HG02763 (cell line): ENCODE results near the gene FAM161B.
"Not testable (repeated sequence)": the region's sequence is repeated elsewhere in the genome, so short reads cannot be mapped to it uniquely, and the experiment has no call there.

Experiments used
- ATAC-seq: cut with Tn5 transposase; IDR thresholded peaks from one replicate; pipeline ENCODE4 v1.9.1; 2021; ENCODE audit warnings: mild to moderate bottlenecking, moderate library complexity; ENCODE audit not compliant: unreplicated experiment

The FAM161B gene

GRCh38 chr14:73944432-73945158, 5.3 kb downstream of the FAM161B start:
- ATAC-seq: no peak

- ATAC-seq: no peak
Observed at GRCh38 chr14:73943083-73943482, 6.8 kb downstream of the FAM161B start.

DNA sequence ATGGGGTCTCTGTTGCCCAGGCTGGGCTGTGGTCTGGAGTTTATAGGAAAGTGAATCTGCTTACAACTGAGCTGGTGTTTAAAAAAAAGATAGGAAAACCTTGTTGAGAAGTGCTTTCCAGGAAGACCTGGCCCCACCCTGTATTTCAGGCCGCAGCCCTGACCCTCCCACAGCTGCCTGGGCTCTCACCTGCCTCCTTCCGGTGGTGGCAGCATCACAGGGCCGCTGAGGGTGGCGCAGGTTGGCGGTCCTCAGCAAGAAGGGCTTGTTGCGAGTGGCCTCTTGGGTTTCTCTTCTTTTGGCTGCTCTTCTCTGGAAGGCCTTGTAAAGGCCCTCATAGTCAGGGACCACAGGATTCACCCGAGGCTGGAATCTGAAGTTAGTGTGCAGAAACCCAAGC, 7.7 kb downstream of the FAM161B start:
- no peak for ATAC-seq

DNA sequence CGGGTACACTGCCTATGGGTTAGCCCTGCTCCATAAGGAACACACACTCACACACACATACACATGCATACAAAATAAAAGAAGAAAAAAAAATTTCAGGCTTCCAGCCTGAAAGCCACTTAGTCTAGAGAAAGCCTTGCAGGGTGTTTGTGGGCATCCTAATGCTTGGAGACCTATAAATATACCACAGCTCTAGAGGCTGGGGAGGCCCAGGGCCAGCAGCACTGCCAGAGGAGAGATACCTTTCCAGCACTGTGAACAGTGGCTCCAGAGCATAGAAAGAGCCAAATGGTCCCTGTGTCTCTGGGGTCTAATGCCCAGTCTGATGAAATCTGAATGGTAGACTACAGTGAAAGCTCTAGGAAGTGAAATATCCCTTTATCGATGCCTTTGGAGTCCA, 12.9 kb downstream of the FAM161B start:
- ATAC-seq: no peak

DNA sequence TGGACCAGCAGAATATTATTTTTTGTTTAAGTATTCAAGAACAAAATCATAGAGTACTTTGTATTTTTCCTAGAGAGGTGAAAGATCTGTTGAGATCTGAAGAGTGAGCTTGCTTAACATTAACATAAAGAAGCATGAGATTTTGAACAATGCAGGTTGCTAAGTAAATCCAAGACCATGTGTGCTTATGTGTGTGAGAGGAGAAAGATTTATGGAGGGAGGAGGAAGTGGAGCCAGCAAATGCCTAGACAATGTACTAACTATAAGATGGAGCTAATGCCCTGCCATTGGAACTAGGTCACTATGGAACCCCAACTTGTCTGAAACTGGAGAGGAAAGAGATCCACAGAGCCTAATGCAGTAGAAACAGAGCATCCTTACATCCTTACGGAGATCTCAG, 13.3 kb downstream of the FAM161B start:
- no peak for ATAC-seq

GRCh38 chr14:73935666-73936065, 14.2 kb downstream of the FAM161B start:
- ATAC-seq: no peak

- no peak for ATAC-seq
Observed at GRCh38 chr14:73924337-73924736, 25.6 kb downstream of the FAM161B start.

DNA sequence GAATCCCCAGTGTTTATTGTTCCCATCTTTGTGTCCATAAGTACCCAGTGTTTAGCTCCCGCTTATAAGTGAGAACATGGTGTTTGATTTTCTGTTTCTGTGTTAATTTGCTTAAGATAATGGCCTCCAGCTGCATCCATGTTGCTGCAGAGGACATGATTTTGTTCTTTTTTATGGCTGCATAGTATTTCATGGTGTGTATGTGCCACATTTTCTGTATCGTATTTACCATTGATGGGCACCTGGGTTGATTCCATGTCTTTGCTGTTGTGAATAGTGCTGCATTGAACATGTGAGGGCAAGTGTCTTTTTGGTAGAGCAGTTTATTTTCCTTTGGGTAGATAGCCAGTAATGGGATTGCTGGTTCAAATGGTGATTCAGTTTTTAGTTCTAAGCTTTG, 30.4 kb downstream of the FAM161B start:
- ATAC-seq: not testable (repeated sequence)

DNA sequence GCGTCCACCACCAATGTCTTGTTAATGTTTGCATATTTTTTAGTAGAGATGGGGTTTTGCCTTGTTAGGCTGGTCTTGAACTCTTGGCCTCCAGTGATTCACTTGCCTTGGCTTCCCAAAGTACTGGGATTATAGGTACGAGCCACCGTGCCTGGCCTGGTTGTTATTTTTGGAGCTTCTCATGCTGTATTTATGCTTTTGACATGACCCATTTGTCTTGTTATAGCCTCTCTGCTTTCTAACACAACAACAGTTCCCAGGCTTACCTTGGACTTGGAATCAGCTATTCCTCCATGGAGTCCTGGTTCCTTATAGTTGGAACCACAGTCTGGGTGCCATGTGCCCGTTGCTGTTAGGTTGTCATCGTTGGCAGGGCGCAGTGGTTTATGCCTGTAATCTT, 33.6 kb downstream of the FAM161B start:
- ATAC-seq: no peak

DNA sequence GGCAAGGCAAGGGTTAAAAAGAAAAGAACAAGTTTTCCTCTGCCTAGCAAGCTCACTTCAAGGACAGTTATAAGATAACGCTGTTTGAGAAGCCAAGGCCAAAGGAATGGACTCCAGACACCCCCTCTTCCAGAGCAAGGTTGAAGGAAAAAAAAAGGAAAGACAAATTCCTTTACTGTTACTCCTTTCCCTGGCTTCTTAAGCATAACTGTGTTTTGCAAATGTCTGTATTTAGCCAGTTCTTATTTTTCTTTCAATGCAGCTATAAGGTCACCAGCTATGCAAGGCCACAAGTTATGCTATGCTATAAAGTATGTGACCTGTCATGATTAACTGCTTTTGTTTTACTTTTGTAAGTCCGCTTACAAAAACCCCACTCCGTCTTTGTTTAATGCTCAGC, 36.6 kb downstream of the FAM161B start:
- no peak for ATAC-seq

GRCh38 chr14:73909681-73910080, 40.2 kb downstream of the FAM161B start:
- ATAC-seq: no peak

- ATAC-seq: no peak
Observed at GRCh38 chr14:73903028-73903427, 46.9 kb downstream of the FAM161B start.

GRCh38 chr14:73896521-73896920, 53.4 kb downstream of the FAM161B start:
- no peak for ATAC-seq

GRCh38 chr14:73895939-73896338, 54.0 kb downstream of the FAM161B start:
- ATAC-seq: no peak

DNA sequence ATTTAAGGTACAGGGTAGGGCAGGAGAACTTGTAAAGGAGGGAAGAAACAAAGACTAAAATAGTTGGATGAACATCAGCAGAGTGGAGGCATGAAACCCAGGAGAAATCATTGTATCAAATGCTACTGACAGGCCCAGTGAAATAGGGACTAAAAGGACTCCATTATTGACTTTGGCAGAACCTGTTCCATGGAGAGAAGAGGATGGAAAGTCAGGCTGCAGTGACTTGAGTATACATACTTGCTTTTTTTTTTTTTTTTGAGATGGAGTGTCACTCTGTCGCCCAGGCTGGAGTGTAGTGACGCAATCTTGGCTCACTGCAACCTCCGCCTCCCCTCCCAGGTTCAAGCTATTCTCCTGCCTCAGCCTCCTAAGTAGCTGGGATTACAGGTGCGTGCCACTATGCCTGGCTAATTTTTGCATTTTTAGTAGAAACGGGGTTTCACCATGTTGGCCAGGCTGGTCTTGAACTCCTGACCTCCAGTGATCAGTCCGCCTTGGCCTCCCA, 55.7 kb downstream of the FAM161B start:
- ATAC-seq: not testable (repeated sequence)

GRCh38 chr14:73889376-73889775, 60.5 kb downstream of the FAM161B start:
- ATAC-seq: no peak

DNA sequence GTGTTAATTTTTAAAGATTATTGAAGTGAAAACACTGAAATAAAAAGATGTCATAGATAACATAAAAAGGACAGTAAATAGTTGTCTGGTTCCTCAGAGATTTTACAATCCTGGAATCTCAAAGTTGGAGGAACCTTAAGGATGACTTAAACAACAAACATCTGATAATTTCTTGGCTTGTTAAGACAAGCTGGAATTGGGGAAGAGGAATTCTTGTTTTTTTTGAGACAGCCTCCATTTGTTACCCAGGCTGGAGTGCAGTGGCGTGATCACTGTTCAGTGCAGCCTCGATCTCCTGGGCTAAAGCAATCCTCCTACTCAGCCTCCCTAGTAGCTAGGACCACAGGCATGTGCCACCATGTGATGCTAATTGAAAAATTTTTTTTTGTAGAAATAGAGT, 60.9 kb downstream of the FAM161B start:
- no peak for ATAC-seq

DNA sequence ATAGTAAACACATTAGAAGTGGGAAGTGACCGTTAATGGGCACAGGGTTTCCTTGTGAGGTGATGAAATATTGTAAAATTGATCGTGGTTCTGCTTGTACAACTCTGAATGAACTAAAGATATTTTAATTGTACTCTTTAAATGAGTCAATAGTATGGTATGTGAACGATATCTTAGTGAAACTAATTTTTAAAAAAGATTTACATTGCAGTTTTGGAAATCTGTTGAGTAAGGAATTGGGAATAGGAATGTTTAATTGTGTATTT, 61.5 kb downstream of the FAM161B start:
- no peak for ATAC-seq

DNA sequence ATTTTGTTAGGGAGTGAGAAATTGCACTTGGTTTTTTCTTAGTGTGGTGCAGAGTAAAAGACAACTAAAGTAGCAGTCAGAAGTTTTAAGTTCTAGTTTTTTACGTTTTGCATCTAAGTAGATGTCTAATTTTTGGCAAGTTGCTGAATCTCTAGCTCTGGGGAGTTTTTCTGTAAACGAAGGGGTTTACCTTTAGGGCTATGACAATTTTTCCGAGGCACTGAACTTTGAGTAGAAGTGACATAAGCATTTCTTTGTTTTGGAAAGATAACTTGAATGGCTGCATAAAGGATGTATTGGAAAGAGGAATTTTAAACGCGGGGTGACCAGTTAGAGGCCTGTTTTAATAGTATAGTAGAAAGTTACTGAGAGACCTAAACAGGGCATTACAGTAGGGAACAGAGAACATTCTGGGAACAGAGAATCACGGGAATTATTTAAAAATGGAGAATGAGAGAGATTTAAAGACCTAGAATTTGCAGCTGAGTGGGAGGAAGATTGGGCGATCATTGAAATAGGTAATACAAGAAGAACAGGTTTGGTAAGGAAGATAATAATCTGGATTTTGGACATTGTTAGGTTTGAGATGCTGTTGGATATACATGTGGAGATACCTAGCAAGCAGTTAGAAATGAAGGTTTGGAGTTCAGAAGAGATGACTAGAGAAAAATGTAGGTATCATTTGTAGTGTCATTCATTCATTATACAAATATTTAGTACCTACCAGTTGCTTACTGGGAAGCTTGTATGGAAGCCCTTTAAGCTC, 62.0 kb downstream of the FAM161B start:
- ATAC-seq: no peak

DNA sequence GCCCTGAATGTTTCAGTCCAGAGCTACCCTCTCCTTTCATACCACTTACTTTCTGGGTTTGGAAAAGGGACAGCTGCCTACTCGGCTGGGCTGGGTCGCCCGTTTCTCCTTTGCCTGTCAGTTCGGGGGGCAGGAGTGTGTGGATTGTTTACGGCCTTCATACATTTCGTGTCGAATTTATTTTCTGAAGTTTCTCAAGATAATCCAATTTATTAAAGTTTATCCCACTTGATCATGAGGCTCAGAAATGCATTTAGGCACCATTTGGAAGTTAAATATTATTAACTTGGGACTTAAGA, 62.6 kb downstream of the FAM161B start:
- no peak for ATAC-seq

GRCh38 chr14:73886449-73887317, 63.2 kb downstream of the FAM161B start, which contains the start of gene ZNF410:
TSS of gene ZNF410 (plus strand) at chr14:73886859. CDS start at chr14:73892176, 5,317 bp downstream.
- peak; percentile 96 for ATAC-seq
